ENCODE measurements around the gene OGFR. TPM values are rescaled to one million over a fixed set of nuclear protein-coding genes. Genes with fewer than 3 reads are reported as not detected.

OGFR gene
- polyA plus RNA-seq, 3 donors: 47.8 to 114 (median 79.3) TPM

DNA sequence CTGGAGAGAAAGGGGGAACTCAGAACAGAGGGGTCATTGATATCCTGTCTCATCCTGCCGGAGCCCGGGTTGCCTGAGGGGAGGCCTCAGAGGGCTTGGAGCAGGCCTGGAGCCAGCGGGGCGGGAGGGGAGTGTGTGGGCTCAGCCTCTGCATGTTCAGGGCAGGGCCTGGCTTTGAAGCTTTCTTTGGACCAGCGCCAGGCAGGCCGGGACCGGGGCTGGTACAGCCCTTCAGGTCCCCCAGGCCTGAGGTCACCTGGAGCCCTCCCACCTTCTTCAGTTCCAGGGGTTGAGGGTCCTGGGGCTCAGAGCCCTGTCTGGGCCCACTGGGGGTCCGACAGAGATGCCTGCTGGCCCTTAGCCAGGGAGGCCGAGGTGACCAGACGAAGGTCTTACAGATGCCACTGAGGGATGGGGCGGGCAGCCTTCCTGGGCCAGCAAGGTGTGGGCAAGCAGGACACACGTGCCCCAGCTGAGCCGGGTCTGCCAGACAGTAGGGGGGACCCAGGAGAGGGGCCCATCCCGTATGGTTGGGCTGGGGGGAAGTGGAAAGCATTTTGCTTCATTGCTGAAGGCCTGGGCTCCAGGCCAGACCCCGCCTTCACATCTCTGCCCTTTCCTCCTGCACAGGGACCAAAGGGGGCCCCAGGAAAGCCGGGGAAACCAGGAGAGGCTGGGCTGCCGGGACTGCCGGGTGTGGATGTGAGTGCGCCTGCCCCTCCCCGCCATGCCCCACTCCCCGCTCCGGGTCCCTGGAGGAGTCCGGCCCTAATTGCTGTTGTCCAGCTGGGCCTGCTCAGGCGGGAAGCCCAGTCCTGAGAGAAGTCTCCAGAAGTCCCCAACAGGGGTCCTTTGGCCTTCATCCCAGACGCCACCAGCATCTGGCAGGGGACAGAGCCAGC lies 14.2 kb downstream of the OGFR start:
- H3K27ac Mint-ChIP-seq: no peak overlapping the region
- peaks cover 19 to 53% of the 10 kb centered on the region in 2 donors for H3K27me3 ChIP-seq (ENCODE audit: control insufficient read depth in 2 of 2, insufficient read depth in 2 of 2, low read length in 2 of 2)

More for the DNA sequence above, 14.2 kb downstream of the OGFR start:
- Histone ChIP-seq H3K4me3 (replicated peaks in 1 of 3; ENCODE audit: low read depth in 2 of 3, low read length in 3 of 3) (no peak overlapping the region), H3K36me3 (replicated peaks in 1 of 2; ENCODE audit: control insufficient read depth in 1 of 2, insufficient read depth in 2 of 2, low read length in 2 of 2) (peaks cover 0 to 3% of the 10 kb centered on the region in 2 donors), H3K27ac (ENCODE audit: low read depth in 1 of 2, low read length in 2 of 2) (no peak overlapping the region), H2AFZ (ENCODE audit: insufficient read depth, low read depth, low read length, poor library complexity, severe bottlenecking) (no peak overlapping the region), H3K9ac (ENCODE audit: insufficient read depth, low read length, poor library complexity, severe bottlenecking) (peak overlapping the region; percentile 15), H3K9me3 (replicated peaks in 1 of 2; ENCODE audit: control insufficient read depth in 1 of 2, insufficient read depth in 1 of 2, low read length in 2 of 2) (no peaks in the 10 kb centered on the region), H3K79me2 (ENCODE audit: insufficient read depth, low read length) (no peaks in the 10 kb centered on the region), H3K4me2 (replicated peaks; ENCODE audit: extremely low read depth, low read length, poor library complexity, severe bottlenecking) (no peak overlapping the region), H4K20me1 (ENCODE audit: insufficient read depth, low read length) (peaks cover 35% of the 10 kb centered on the region), H3K4me1 (ENCODE audit: control insufficient read depth in 1 of 2, insufficient read depth in 2 of 2, low read length in 2 of 2) (peaks cover 14 to 36% of the 10 kb centered on the region in 2 donors)
- intact Hi-C loops (cut with micrococcal nuclease): no loop called here
- no peak for TF ChIP-seq CTCF (IDR thresholded peaks at IDR 0.05)
- H3K4me3 Mint-ChIP-seq: peak overlapping the region in 1 of 2 donors; percentile 76
- H3K27me3 Mint-ChIP-seq (ENCODE audit: low read depth in 3 of 3): peaks cover 49 to 65% (median 54%) of the 10 kb centered on the region in 3 donors
- peaks cover 0 to 3% of the 10 kb centered on the region in 2 donors for H3K36me3 Mint-ChIP-seq
- DNase-seq: no peak
- H3K9me3 Mint-ChIP-seq: peaks cover 0 to 16% (median 0%) of the 10 kb centered on the region in 7 donors
- peaks cover 19% of the 10 kb centered on the region for H3K4me1 Mint-ChIP-seq
- WGBS (ENCODE audit: insufficient coverage): 12% methylated on average over 23 of the region's 25 CpGs
